ENCODE data around the gene RANBP17. TPM values are rescaled to one million over a fixed set of nuclear protein-coding genes. Genes with fewer than 3 reads are reported as not detected.
"Not testable (repeated sequence)": the region's sequence is repeated elsewhere in the genome, so short reads cannot be mapped to it uniquely, and the experiment has no call there.

RANBP17 gene
- total RNA-seq, 1 donor from 2014 or later, result 0.96 TPM

DNA sequence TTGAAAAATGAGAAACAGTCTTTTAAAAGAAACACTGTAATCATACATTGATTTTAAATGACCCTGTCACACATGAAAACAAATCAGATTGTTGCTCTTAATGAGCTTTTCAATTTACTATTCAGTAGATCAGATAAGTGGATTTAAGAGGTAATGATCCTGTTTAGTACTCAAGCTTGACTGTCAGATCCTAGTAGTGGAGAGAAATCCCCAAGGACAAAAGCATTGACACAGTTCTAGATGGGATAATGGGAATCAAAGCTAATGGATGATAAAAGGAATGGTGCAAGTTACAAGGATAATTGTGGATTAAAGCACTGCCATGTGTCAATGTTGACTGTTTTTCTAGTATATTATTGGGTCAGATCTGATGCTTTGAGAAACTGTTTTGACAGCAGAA lies 304.9 kb downstream of the RANBP17 start:
- DNase-seq (ENCODE audit: low spot score in 2 of 2), result no peak
- no peaks in the 10 kb centered on the region for H3K4me1 ChIP-seq
- no peak overlapping the region for H3K27ac ChIP-seq
- no peaks in the 10 kb centered on the region for H3K27me3 ChIP-seq
- intact Hi-C loops (cut with DNase I), result no loop called here
- TF ChIP-seq, protein P1, sequence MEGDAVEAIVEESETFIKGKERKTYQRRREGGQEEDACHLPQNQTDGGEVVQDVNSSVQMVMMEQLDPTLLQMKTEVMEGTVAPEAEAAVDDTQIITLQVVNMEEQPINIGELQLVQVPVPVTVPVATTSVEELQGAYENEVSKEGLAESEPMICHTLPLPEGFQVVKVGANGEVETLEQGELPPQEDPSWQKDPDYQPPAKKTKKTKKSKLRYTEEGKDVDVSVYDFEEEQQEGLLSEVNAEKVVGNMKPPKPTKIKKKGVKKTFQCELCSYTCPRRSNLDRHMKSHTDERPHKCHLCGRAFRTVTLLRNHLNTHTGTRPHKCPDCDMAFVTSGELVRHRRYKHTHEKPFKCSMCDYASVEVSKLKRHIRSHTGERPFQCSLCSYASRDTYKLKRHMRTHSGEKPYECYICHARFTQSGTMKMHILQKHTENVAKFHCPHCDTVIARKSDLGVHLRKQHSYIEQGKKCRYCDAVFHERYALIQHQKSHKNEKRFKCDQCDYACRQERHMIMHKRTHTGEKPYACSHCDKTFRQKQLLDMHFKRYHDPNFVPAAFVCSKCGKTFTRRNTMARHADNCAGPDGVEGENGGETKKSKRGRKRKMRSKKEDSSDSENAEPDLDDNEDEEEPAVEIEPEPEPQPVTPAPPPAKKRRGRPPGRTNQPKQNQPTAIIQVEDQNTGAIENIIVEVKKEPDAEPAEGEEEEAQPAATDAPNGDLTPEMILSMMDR (IDR thresholded peaks at IDR 0.05), result no peak
- no peaks in the 10 kb centered on the region for H3K9me3 ChIP-seq
- no peak overlapping the region for H3K4me3 ChIP-seq
- H3K36me3 ChIP-seq, result no peaks in the 10 kb centered on the region

DNA sequence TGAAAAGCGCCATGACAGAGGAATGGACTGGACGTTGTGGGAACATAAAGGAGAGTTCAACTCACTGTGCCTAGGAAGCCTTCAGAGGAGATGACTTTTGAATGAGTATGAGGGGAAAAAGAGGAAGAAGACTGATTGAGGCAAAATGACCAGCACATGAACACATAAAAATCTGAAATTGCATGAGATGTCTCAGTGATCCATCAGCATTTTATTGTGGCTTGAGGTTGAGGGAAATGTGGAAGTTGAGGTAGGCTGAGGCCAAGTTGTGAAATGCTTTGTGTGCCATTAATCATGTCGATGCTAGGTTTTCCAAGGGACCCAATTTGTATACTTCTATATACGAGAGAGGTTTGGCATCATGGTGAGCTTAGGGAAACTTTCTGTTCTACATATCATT lies 306.4 kb downstream of the RANBP17 start:
- Histone ChIP-seq H3K27ac (no peak overlapping the region), H3K4me1 (no peaks in the 10 kb centered on the region), H3K9me3 (no peaks in the 10 kb centered on the region), H3K27me3 (no peaks in the 10 kb centered on the region), H3K4me3 (no peak overlapping the region), H3K36me3 (no peaks in the 10 kb centered on the region)
- no peak for DNase-seq (ENCODE audit: low spot score in 2 of 2)
- intact Hi-C loops (cut with DNase I), result no loop called here
- TF ChIP-seq, protein P1 (IDR thresholded peaks at IDR 0.05), result no peak

DNA sequence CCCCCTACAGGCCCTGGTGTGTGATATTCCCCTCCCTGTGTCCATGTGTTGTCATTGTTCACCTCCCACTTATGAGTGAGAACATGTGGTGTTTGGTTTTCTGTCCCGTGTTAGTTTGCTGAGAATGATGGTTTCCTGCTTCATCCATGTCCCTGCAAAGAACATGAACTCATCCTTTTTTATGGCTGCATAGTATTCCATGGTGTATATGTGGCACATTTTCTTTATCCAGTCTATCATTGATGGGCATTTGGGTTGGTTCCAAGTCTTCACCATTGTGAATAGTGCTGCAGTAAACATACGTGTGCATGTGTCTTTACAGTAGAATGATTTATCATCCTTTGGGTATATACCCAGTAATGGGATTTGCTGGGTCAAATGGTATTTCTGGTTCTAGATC lies 313.1 kb downstream of the RANBP17 start:
- H3K27ac ChIP-seq; H3K4me3 ChIP-seq; H3K4me1 ChIP-seq; DNase-seq (ENCODE audit: low spot score in 2 of 2); H3K9me3 ChIP-seq; H3K27me3 ChIP-seq; intact Hi-C loops (cut with DNase I); H3K36me3 ChIP-seq: not testable (repeated sequence)

DNA sequence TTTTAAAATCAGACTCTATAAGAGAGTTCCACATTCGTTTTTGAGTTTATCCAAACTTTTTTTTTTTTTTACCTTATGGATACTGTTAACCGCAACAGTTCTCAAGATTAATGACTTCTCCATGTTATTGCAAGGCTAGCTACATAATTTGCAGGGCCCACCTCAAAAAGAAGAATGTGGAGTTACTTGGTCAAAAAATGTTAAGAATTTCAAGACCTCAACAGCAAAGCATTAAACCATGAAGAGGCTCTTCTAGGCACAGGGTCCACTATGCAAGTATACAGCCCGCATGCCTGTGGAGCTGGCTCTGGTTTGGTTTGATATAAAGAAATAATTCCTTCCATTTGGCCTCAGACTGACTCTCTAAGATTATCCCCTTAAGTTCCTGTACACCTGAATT lies 313.9 kb downstream of the RANBP17 start:
- TF ChIP-seq, protein P1 (IDR thresholded peaks at IDR 0.05), result no peak
- Histone ChIP-seq H3K9me3 (no peaks in the 10 kb centered on the region), H3K27me3 (no peaks in the 10 kb centered on the region), H3K36me3 (no peaks in the 10 kb centered on the region), H3K4me1 (no peaks in the 10 kb centered on the region), H3K4me3 (no peak overlapping the region), H3K27ac (no peak overlapping the region)
- intact Hi-C loops (cut with DNase I), result no loop called here
- DNase-seq (ENCODE audit: low spot score in 2 of 2), result no peak

DNA sequence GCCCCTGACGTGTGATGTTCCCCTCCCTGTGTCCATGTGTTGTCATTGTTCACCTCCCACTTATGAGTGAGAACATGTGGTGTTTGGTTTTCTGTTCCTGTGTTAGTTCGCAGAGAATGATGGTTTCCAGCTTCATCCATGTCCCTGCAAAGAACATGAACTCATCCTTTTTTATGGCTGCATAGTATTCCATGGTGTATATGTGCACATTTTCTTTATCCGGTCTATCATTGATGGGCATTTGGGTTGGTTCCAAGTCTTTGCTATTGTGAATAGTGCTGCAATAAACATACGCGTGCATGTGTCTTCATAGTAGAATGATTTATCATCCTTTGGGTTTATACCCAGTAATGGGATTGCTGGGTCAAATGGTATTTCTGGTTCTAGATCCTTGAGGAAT lies 316.4 kb downstream of the RANBP17 start:
- H3K27ac ChIP-seq; H3K4me1 ChIP-seq; H3K9me3 ChIP-seq; H3K27me3 ChIP-seq; DNase-seq (ENCODE audit: low spot score in 2 of 2); H3K4me3 ChIP-seq; H3K36me3 ChIP-seq; intact Hi-C loops (cut with DNase I): not testable (repeated sequence)

DNA sequence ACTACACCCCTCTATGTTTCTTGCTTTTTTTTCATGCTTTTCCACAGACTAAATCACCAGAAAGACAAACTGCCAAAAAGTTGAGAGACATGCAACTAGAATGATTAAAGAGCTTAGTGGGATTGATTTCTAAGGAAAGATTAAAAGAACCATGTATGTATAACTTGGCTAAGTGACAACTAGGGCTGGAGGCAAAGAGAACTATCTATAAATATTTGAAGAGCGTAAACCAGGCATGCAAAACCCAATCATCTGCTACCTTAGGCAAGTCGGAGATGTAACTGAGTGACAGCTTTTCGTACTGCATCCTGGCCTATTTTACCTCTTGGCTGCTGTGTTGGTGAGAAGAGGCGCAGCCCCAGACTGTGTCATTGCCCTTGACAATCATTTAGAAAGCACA lies 326.2 kb downstream of the RANBP17 start:
- intact Hi-C loops (cut with DNase I), result no loop called here
- TF ChIP-seq, protein P1 (IDR thresholded peaks at IDR 0.05), result no peak
- no peaks in the 10 kb centered on the region for H3K9me3 ChIP-seq
- no peaks in the 10 kb centered on the region for H3K27me3 ChIP-seq
- no peaks in the 10 kb centered on the region for H3K36me3 ChIP-seq
- no peak overlapping the region for H3K4me3 ChIP-seq
- H3K27ac ChIP-seq, result no peak overlapping the region
- no peaks in the 10 kb centered on the region for H3K4me1 ChIP-seq
- DNase-seq (ENCODE audit: low spot score in 2 of 2), result no peak

DNA sequence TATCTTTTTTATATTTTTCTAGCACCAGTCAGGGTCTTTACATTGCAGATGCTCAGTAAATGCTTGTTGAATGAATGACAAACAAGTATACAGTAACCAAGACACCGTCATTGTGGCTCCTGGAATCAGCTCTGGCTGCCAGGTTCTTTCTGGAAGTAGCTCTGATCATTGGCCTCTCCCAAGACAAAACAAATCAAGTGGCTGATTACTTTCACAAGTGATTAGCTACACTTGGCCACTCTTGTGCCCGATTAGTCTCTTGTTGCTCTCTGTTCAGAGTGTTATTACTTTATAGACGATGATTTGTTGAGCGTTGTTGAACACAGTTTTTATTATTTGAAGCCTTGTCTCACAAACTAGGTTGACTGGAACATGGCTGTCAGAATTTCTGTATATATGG lies 327.6 kb downstream of the RANBP17 start:
- no peaks in the 10 kb centered on the region for H3K9me3 ChIP-seq
- H3K27me3 ChIP-seq, result no peaks in the 10 kb centered on the region
- no peaks in the 10 kb centered on the region for H3K4me1 ChIP-seq
- no peaks in the 10 kb centered on the region for H3K36me3 ChIP-seq
- TF ChIP-seq, protein P1 (IDR thresholded peaks at IDR 0.05), result no peak
- H3K4me3 ChIP-seq, result no peak overlapping the region
- no peak overlapping the region for H3K27ac ChIP-seq
- DNase-seq (ENCODE audit: low spot score in 2 of 2), result no peak
- intact Hi-C loops (cut with DNase I), result no loop called here

Data from ascending aorta (tissue), 2 donors.